Prostate gland (tissue), 2 donors: Measurements from ENCODE around the gene SCYL3. TPM values are rescaled to one million over a fixed set of nuclear protein-coding genes. Genes with fewer than 3 reads are reported as not detected.

Source experiments
- DNase-seq: peaks from one replicate; pipeline ENCODE4 v3.0.0-alpha.2; 2019; ENCODE audit warnings: low spot score
- H3K27ac ChIP-seq, 2 donors: fragments of 200-600 bp; sonication (generic); 2 replicates each; pipeline ENCODE4 v1.5.1; 2017 to 2019
- H3K27me3 ChIP-seq: fragments of 200-600 bp; sonication (generic); replicated peaks from 2 replicates; pipeline ENCODE4 v1.5.1; 2019; ENCODE audit not compliant: insufficient read depth
- H3K36me3 ChIP-seq, 2 donors: fragments of 200-600 bp; sonication (generic); 1 replicate in 1 of 2; 2 replicates in 1 of 2; pipeline versions ENCODE4 v1.5.1 to v1.8.1; 2017 to 2019
- H3K4me1 ChIP-seq: fragments of 200-600 bp; sonication (generic); replicated peaks from 2 replicates; pipeline ENCODE4 v1.5.1; 2019
- H3K4me3 ChIP-seq, 2 donors: fragments of 200-600 bp; sonication (generic); 2 replicates each; pipeline ENCODE4 v1.5.1; 2017 to 2019
- H3K9me3 ChIP-seq: fragments of 200-600 bp; sonication (generic); 2 replicates; pipeline ENCODE4 v1.5.1; 2017
- POLR2A ChIP-seq: fragments of 450-650 bp; IDR thresholded peaks from one replicate; pipeline ENCODE4 v1.6.1; 2016; ENCODE audit warnings: antibody characterized with exemption, mild to moderate bottlenecking
- POLR2AphosphoS5 ChIP-seq: sonication (generic); formaldehyde crosslinking; IDR thresholded peaks from one replicate; pipeline ENCODE4 v1.6.1; 2017; ENCODE audit warnings: antibody characterized with exemption
- WGBS: methylation state at CpG from one replicate; pipeline ENCODE4 v1.1.5; 2018; 5-methylcytosine and 5-hydroxymethylcytosine counted together
- intact Hi-C: fragments of 100-400 bp; cut with DNase I; formaldehyde crosslinking; loops from one replicate; pipeline ENCODE4 v1.14.2; 2022
- total RNA-seq, 2 donors: library from RNA; depleted of rRNA; stranded (reverse); fragments of >200 nt; gene quantifications; one replicate each; pipeline ENCODE4 v1.1.0, GENCODE V29; 2016
- TF ChIP-seq, protein P1 (sequence below), 4 experiments: fragments of 200-600 bp in 2 of 4; fragments of 450-650 bp in 2 of 4; sonication (generic) in 2 of 4; IDR thresholded peaks; 1 replicate in 3 of 4; 2 replicates in 1 of 4; pipeline ENCODE4 v1.5.1; 2016 to 2019; ENCODE audit warnings: antibody characterized with exemption in 4 of 4, mild to moderate bottlenecking in 2 of 4, moderate library complexity in 2 of 4

Gene SCYL3
- total RNA-seq, 2 donors from 2014 or later, result 15.8 to 18.6 TPM

- no peak overlapping the region for H3K4me3 ChIP-seq
- DNase-seq, result peak; percentile 37
- TF ChIP-seq POLR2AphosphoS5, result peak; percentile 45
- TF ChIP-seq, protein P1, sequence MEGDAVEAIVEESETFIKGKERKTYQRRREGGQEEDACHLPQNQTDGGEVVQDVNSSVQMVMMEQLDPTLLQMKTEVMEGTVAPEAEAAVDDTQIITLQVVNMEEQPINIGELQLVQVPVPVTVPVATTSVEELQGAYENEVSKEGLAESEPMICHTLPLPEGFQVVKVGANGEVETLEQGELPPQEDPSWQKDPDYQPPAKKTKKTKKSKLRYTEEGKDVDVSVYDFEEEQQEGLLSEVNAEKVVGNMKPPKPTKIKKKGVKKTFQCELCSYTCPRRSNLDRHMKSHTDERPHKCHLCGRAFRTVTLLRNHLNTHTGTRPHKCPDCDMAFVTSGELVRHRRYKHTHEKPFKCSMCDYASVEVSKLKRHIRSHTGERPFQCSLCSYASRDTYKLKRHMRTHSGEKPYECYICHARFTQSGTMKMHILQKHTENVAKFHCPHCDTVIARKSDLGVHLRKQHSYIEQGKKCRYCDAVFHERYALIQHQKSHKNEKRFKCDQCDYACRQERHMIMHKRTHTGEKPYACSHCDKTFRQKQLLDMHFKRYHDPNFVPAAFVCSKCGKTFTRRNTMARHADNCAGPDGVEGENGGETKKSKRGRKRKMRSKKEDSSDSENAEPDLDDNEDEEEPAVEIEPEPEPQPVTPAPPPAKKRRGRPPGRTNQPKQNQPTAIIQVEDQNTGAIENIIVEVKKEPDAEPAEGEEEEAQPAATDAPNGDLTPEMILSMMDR (IDR thresholded peaks at IDR 0.05), result no peak
- peaks cover 0 to 5% of the 10 kb centered on the region in 2 donors for H3K36me3 ChIP-seq
- intact Hi-C loops, result no loop called here
- peak overlapping the region; percentile 9 to 41 for H3K27ac ChIP-seq
- WGBS, result 45% methylated on average over 5 of the region's 5 CpGs
- H3K4me1 ChIP-seq, result no peaks in the 10 kb centered on the region
- no peaks in the 10 kb centered on the region for H3K9me3 ChIP-seq
- no peaks in the 10 kb centered on the region for H3K27me3 ChIP-seq
Observed at GRCh38 chr1:169849346-169850022, 44.2 kb downstream of the SCYL3 start.

GRCh38 chr1:169848456-169848855, 45.2 kb downstream of the SCYL3 start:
- Histone ChIP-seq H3K27ac (peak overlapping the region in 1 of 2 donors; percentile 9), H3K4me1 (no peaks in the 10 kb centered on the region), H3K36me3 (no peaks in the 10 kb centered on the region), H3K9me3 (no peaks in the 10 kb centered on the region), H3K27me3 (no peaks in the 10 kb centered on the region), H3K4me3 (no peak overlapping the region)
- intact Hi-C loops, result no loop called here
- no peak for DNase-seq
- WGBS, result 99% methylated on average over 2 of the region's 2 CpGs
- TF ChIP-seq POLR2A (no peak), POLR2AphosphoS5 (no peak)
- TF ChIP-seq, protein P1 (IDR thresholded peaks at IDR 0.05), result no peak

DNA sequence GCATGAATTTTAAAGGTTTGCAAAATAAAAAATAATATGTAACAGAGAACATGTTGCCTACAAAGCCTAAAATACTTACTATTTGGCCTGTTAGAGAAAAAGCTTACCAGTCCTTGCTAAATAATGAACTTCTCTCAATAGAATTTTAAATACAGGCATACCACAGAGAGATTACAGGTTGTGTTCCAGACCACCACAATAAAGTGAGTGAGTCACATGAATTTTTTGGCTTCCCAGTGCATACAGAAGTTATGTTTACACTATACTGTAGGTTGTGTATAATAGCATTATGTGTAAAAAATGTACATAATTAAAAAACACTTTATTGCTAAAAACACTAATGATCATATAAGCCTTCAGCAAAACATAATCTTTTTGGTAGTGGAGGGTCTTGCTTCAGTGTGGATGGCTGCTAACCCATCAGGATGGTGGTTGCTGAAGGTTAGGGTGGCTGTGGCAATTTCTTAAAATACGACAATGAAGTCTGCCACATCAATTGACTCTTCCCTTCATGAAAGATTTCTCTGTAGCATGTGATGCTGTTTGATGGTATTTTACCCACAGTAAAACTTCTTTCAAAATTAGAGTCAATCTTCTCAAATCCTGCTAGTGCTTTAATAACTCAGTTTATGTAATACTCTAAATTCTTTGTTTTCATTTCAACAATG, 48.6 kb downstream of the SCYL3 start:
- WGBS, result 100% methylated on average over 1 of the region's 1 CpG
- Histone ChIP-seq H3K27ac (no peak overlapping the region), H3K4me1 (no peaks in the 10 kb centered on the region), H3K4me3 (no peak overlapping the region), H3K36me3 (no peaks in the 10 kb centered on the region), H3K9me3 (no peaks in the 10 kb centered on the region), H3K27me3 (no peaks in the 10 kb centered on the region)
- TF ChIP-seq POLR2A (no peak), POLR2AphosphoS5 (no peak)
- TF ChIP-seq, protein P1 (IDR thresholded peaks at IDR 0.05), result no peak
- no peak for DNase-seq
- intact Hi-C loops, result no loop called here

DNA sequence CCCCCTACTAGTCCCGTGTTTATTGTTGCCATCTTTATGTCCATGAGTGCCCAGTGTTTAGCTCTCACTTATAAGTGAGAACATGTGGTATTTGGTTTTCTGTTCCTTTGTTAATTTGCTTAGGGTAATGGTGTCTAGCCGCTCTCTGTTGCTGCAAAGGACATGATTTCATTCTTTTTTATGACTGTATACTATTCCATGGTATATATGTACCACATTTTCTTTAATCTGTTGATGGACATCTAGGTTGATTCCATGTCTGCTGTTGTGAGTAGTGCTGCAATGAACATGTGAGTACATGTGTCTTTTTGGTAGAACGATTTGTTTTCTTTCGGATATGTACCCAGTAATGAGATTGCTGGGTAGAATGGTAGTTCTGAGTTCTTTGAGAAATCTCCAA, 54.8 kb downstream of the SCYL3 start:
- H3K36me3 ChIP-seq, result no peaks in the 10 kb centered on the region
- WGBS, result 73% methylated on average over 4 of the region's 4 CpGs
- intact Hi-C loops, result no loop called here
- H3K9me3 ChIP-seq, result no peaks in the 10 kb centered on the region
- no peak for DNase-seq
- no peak overlapping the region for H3K27ac ChIP-seq
- H3K4me3 ChIP-seq, result no peak overlapping the region
- no peak for TF ChIP-seq POLR2A
- TF ChIP-seq, protein P1 (IDR thresholded peaks at IDR 0.05), result no peak
- no peak for TF ChIP-seq POLR2AphosphoS5
- H3K4me1 ChIP-seq, result no peaks in the 10 kb centered on the region
- no peaks in the 10 kb centered on the region for H3K27me3 ChIP-seq

DNA sequence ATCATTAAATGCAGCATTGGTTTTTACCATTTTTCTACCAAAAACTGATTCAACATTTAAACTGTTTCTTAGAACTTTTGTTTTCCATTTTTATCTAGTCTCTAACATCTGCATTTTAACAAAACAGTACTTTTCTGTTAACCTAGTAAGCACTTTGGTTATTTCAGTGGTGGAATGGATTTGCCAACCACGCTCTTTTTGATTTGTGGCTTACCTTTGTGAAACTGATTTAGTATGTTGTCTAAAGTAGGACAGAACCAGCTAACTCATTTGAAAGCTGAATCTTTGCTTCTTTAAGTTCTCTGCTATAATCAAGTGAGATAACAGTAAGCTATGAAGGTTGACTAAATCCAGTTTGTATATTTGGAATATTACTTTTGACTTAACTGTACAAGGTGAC, 57.5 kb downstream of the SCYL3 start:
- H3K9me3 ChIP-seq, result no peaks in the 10 kb centered on the region
- DNase-seq, result no peak
- H3K27me3 ChIP-seq, result no peaks in the 10 kb centered on the region
- H3K4me1 ChIP-seq, result no peaks in the 10 kb centered on the region
- H3K4me3 ChIP-seq, result no peak overlapping the region
- WGBS, result 100% methylated on average over 1 of the region's 1 CpG
- TF ChIP-seq POLR2A (no peak), POLR2AphosphoS5 (no peak)
- TF ChIP-seq, protein P1 (IDR thresholded peaks at IDR 0.05), result no peak
- intact Hi-C loops, result no loop called here
- H3K36me3 ChIP-seq, result no peaks in the 10 kb centered on the region
- H3K27ac ChIP-seq, result no peak overlapping the region
